Measurements from ENCODE around the gene NRG3.

The NRG3 gene

GRCh38 chr10:82091413-82091812 lies 216.4 kb downstream of the NRG3 start:
- Histone ChIP-seq H3K4me2 (ENCODE audit: low read length) (no peak overlapping the region), H3K4me1 (ENCODE audit: insufficient read depth, low read length, severe bottlenecking) (no peaks in the 10 kb centered on the region), H4K20me1 (ENCODE audit: insufficient read depth, low read length) (no peaks in the 10 kb centered on the region), H3K79me2 (ENCODE audit: insufficient read depth, low read length) (no peaks in the 10 kb centered on the region), H3K9ac (ENCODE audit: low read length) (no peak overlapping the region), H3K9me3 (ENCODE audit: low read length) (no peaks in the 10 kb centered on the region), H3K9me2 (ENCODE audit: low read depth, low read length) (no peaks in the 10 kb centered on the region), H2AFZ (ENCODE audit: low read length) (no peak overlapping the region), H3F3A (ENCODE audit: insufficient read depth, low read length) (no peaks in the 10 kb centered on the region), H3K27me3 (ENCODE audit: insufficient read depth, low read length) (no peaks in the 10 kb centered on the region), H3K4me3 (ENCODE audit: low read depth, low read length, poor library complexity, severe bottlenecking) (no peak overlapping the region), H3K27ac (ENCODE audit: low read depth, low read length, poor library complexity, severe bottlenecking) (no peak overlapping the region), H3K36me3 (ENCODE audit: insufficient read depth, low read length) (no peaks in the 10 kb centered on the region)
- TF ChIP-seq EZH2 (IDR thresholded peaks at IDR 0.05; ENCODE audit: borderline replicate concordance, low read length): no peak
- TF ChIP-seq, protein P1, sequence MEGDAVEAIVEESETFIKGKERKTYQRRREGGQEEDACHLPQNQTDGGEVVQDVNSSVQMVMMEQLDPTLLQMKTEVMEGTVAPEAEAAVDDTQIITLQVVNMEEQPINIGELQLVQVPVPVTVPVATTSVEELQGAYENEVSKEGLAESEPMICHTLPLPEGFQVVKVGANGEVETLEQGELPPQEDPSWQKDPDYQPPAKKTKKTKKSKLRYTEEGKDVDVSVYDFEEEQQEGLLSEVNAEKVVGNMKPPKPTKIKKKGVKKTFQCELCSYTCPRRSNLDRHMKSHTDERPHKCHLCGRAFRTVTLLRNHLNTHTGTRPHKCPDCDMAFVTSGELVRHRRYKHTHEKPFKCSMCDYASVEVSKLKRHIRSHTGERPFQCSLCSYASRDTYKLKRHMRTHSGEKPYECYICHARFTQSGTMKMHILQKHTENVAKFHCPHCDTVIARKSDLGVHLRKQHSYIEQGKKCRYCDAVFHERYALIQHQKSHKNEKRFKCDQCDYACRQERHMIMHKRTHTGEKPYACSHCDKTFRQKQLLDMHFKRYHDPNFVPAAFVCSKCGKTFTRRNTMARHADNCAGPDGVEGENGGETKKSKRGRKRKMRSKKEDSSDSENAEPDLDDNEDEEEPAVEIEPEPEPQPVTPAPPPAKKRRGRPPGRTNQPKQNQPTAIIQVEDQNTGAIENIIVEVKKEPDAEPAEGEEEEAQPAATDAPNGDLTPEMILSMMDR (IDR thresholded peaks at IDR 0.05; ENCODE audit: low read length): no peak

GRCh38 chr10:82092111-82092510 lies 217.1 kb downstream of the NRG3 start:
- H3K27ac ChIP-seq (ENCODE audit: low read depth, low read length, poor library complexity, severe bottlenecking): no peak overlapping the region
- H2AFZ ChIP-seq (ENCODE audit: low read length): no peak overlapping the region
- no peaks in the 10 kb centered on the region for H3K4me1 ChIP-seq (ENCODE audit: insufficient read depth, low read length, severe bottlenecking)
- no peaks in the 10 kb centered on the region for H3K9me2 ChIP-seq (ENCODE audit: low read depth, low read length)
- H3K4me3 ChIP-seq (ENCODE audit: low read depth, low read length, poor library complexity, severe bottlenecking): no peak overlapping the region
- no peaks in the 10 kb centered on the region for H3K79me2 ChIP-seq (ENCODE audit: insufficient read depth, low read length)
- no peaks in the 10 kb centered on the region for H3K27me3 ChIP-seq (ENCODE audit: insufficient read depth, low read length)
- TF ChIP-seq, protein P1 (IDR thresholded peaks at IDR 0.05; ENCODE audit: low read length): no peak
- TF ChIP-seq EZH2 (IDR thresholded peaks at IDR 0.05; ENCODE audit: borderline replicate concordance, low read length): no peak
- no peaks in the 10 kb centered on the region for H4K20me1 ChIP-seq (ENCODE audit: insufficient read depth, low read length)
- no peak overlapping the region for H3K9ac ChIP-seq (ENCODE audit: low read length)
- H3K9me3 ChIP-seq (ENCODE audit: low read length): no peaks in the 10 kb centered on the region
- no peaks in the 10 kb centered on the region for H3K36me3 ChIP-seq (ENCODE audit: insufficient read depth, low read length)
- H3K4me2 ChIP-seq (ENCODE audit: low read length): no peak overlapping the region
- no peaks in the 10 kb centered on the region for H3F3A ChIP-seq (ENCODE audit: insufficient read depth, low read length)

DNA sequence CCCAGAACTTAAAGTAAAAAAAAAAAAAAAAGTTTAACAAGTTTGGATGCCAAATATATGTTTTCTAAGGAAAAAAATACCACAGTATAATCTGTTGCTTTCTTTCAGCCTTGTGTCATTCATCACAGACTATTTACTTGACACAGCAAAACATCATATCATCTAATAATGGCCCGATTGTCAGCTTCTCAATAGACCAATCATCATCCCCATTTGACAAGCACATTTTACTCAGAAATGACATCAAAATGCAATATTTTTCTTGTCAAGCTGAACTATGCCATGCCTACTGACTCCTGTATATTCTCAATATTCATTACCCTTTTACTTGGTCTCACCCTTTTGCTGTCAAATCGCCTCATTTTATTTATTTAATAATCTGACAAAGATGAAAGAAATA lies 249.7 kb downstream of the NRG3 start:
- no peaks in the 10 kb centered on the region for H3K27me3 ChIP-seq (ENCODE audit: insufficient read depth, low read length)
- no peak for TF ChIP-seq EZH2 (IDR thresholded peaks at IDR 0.05; ENCODE audit: borderline replicate concordance, low read length)
- TF ChIP-seq, protein P1 (IDR thresholded peaks at IDR 0.05; ENCODE audit: low read length): no peak
- no peaks in the 10 kb centered on the region for H4K20me1 ChIP-seq (ENCODE audit: insufficient read depth, low read length)
- no peak overlapping the region for H3K27ac ChIP-seq (ENCODE audit: low read depth, low read length, poor library complexity, severe bottlenecking)
- H3F3A ChIP-seq (ENCODE audit: insufficient read depth, low read length): no peaks in the 10 kb centered on the region
- H3K4me1 ChIP-seq (ENCODE audit: insufficient read depth, low read length, severe bottlenecking): no peaks in the 10 kb centered on the region
- no peak overlapping the region for H2AFZ ChIP-seq (ENCODE audit: low read length)
- H3K9me3 ChIP-seq (ENCODE audit: low read length): no peaks in the 10 kb centered on the region
- no peaks in the 10 kb centered on the region for H3K79me2 ChIP-seq (ENCODE audit: insufficient read depth, low read length)
- H3K36me3 ChIP-seq (ENCODE audit: insufficient read depth, low read length): no peaks in the 10 kb centered on the region
- H3K4me3 ChIP-seq (ENCODE audit: low read depth, low read length, poor library complexity, severe bottlenecking): no peak overlapping the region
- H3K4me2 ChIP-seq (ENCODE audit: low read length): no peak overlapping the region
- no peaks in the 10 kb centered on the region for H3K9me2 ChIP-seq (ENCODE audit: low read depth, low read length)
- H3K9ac ChIP-seq (ENCODE audit: low read length): no peak overlapping the region
